ENCODE data around the gene PROSER3. TPM values are rescaled to one million over a fixed set of nuclear protein-coding genes. Genes with fewer than 3 reads are reported as not detected.
A peak's percentile ranks its signal among the peaks of the same experiment; 100 is the strongest.

The PROSER3 gene
- total and polyA plus RNA-seq, 2 of the 4 experiments (the other 2 are of a cell fraction): 5.4 to 21.8 TPM

DNA sequence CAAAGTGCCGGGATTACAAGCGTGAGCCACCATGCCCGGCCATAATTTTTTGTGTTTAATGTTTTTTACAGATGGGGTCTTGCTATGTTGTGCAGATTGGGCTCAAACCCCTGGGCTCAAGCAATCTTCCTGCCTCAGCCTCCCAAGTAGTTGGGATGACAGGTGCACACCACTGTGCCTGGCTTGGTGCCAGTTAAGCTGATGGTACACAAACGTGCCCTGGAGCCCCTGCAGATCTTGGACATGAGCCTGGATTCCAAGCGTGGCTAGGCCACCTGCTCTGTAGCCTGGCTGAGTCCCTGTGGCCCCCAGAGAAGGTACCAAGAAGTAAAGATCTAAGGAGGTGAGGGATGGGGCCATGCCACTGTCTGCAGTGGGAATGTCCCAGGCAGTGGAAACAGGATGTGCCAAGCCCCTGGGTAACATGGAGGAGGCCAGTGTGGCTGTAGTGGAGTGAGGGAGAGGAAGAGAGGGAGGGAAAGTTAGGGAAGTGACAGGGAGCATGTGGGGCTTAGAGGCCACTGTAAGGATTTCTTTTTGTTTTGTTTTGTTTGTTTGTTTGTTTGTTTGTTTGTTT, 47.6 kb downstream of the PROSER3 start:
- DNase-seq: no peak
- Histone ChIP-seq H3K4me2 (ENCODE audit: low read depth, low read length) (no peak overlapping the region), H2BK20ac (ENCODE audit: low read depth, low read length) (no peak overlapping the region), H2BK15ac (ENCODE audit: low read depth, low read length) (no peak overlapping the region), H3K14ac (replicated peaks; ENCODE audit: low read depth, low read length) (no peak overlapping the region), H3K9me3 (ENCODE audit: control insufficient read depth, insufficient read depth, low read length) (no peaks in the 10 kb centered on the region), H3K9ac (ENCODE audit: low read depth, low read length) (no peak overlapping the region), H3K56ac (ENCODE audit: extremely low read depth, insufficient read depth, low read length) (no peak overlapping the region), H3K18ac (ENCODE audit: low read depth, low read length) (no peak overlapping the region), H3K4me1 (ENCODE audit: control insufficient read depth, insufficient read depth, low read length) (no peaks in the 10 kb centered on the region), H2AFZ (replicated peaks; ENCODE audit: low read length, poor library complexity) (peak overlapping the region; percentile 5), H3K36me3 (ENCODE audit: control insufficient read depth, insufficient read depth, low read length) (no peaks in the 10 kb centered on the region), H3K9me1 (ENCODE audit: insufficient read depth, low read length) (no peaks in the 10 kb centered on the region), H3K27me3 (ENCODE audit: control insufficient read depth, insufficient read depth, low read length) (peaks cover 21% of the 10 kb centered on the region), H4K5ac (ENCODE audit: low read depth, low read length) (no peak overlapping the region), H3K23ac (ENCODE audit: low read depth, low read length) (no peak overlapping the region), H3K27ac (ENCODE audit: insufficient read depth, low read length) (no peak overlapping the region), H2AK9ac (replicated peaks; ENCODE audit: low read depth, low read length, poor library complexity) (no peak overlapping the region), H2BK5ac (ENCODE audit: low read depth, low read length, poor library complexity, severe bottlenecking) (no peak overlapping the region), H3K4ac (ENCODE audit: low read depth, low read length) (no peak overlapping the region), H3K4me3 (ENCODE audit: insufficient read depth, low read depth, low read length) (no peak overlapping the region), H2BK120ac (ENCODE audit: low read depth, low read length) (no peak overlapping the region), H4K8ac (ENCODE audit: low read depth in 2 of 2, low read length in 2 of 2) (no peak overlapping the region), H3K79me1 (ENCODE audit: low read depth in 1 of 2, low read length in 2 of 2) (no peaks in the 10 kb centered on the region), H4K20me1 (ENCODE audit: insufficient read depth, low read length) (no peaks in the 10 kb centered on the region), H2AK5ac (ENCODE audit: low read depth, low read length) (no peak overlapping the region), H4K91ac (ENCODE audit: insufficient read depth, low read depth, low read length) (no peak overlapping the region)
- intact Hi-C loops (cut with micrococcal nuclease): no loop called here
- POLR2A ChIA-PET (ENCODE audit: unreplicated experiment): no interaction called here
- no peak for ATAC-seq (ENCODE audit: low read depth)
- CTCF ChIA-PET: no interaction called here
- in situ Hi-C loops (cut with MboI; ENCODE audit: low sequenced_read_pairs): no loop called here
- BruUV-seq (replicated peaks): no TSS peak
- dilution Hi-C loops (cut with HindIII; ENCODE audit: low sequenced_read_pairs, unreplicated experiment): no loop called here
- TF ChIP-seq RFX5 (IDR thresholded peaks at IDR 0.05; ENCODE audit: low read depth, low read length): no peak
- TF ChIP-seq, protein P1, sequence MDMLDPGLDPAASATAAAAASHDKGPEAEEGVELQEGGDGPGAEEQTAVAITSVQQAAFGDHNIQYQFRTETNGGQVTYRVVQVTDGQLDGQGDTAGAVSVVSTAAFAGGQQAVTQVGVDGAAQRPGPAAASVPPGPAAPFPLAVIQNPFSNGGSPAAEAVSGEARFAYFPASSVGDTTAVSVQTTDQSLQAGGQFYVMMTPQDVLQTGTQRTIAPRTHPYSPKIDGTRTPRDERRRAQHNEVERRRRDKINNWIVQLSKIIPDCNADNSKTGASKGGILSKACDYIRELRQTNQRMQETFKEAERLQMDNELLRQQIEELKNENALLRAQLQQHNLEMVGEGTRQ (IDR thresholded peaks at IDR 0.05; ENCODE audit: low read depth, low read length): no peak
- no peak for TF ChIP-seq POLR2A (IDR thresholded peaks at IDR 0.05; ENCODE audit: low read depth, low read length)
- TF ChIP-seq RAD21 (IDR thresholded peaks at IDR 0.05; ENCODE audit: low read length): no peak
- TF ChIP-seq CEBPB (IDR thresholded peaks at IDR 0.05; ENCODE audit: low read depth, low read length): no peak
- TF ChIP-seq, protein P2, sequence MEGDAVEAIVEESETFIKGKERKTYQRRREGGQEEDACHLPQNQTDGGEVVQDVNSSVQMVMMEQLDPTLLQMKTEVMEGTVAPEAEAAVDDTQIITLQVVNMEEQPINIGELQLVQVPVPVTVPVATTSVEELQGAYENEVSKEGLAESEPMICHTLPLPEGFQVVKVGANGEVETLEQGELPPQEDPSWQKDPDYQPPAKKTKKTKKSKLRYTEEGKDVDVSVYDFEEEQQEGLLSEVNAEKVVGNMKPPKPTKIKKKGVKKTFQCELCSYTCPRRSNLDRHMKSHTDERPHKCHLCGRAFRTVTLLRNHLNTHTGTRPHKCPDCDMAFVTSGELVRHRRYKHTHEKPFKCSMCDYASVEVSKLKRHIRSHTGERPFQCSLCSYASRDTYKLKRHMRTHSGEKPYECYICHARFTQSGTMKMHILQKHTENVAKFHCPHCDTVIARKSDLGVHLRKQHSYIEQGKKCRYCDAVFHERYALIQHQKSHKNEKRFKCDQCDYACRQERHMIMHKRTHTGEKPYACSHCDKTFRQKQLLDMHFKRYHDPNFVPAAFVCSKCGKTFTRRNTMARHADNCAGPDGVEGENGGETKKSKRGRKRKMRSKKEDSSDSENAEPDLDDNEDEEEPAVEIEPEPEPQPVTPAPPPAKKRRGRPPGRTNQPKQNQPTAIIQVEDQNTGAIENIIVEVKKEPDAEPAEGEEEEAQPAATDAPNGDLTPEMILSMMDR (conservative IDR thresholded peaks at IDR 0.05; ENCODE audit: low read depth, low read length): no peak
- TF ChIP-seq SMC3 (IDR thresholded peaks at IDR 0.05; ENCODE audit: low read depth, low read length): no peak
- no peak for TF ChIP-seq CHD1 (IDR thresholded peaks at IDR 0.05; ENCODE audit: low read depth, low read length)
- TF ChIP-seq NFE2L2 (IDR thresholded peaks at IDR 0.05; ENCODE audit: low read depth, low read length): no peak
- TF ChIP-seq MXI1 (IDR thresholded peaks at IDR 0.05; ENCODE audit: borderline replicate concordance, low read depth, low read length): no peak
- TF ChIP-seq, protein P3, sequence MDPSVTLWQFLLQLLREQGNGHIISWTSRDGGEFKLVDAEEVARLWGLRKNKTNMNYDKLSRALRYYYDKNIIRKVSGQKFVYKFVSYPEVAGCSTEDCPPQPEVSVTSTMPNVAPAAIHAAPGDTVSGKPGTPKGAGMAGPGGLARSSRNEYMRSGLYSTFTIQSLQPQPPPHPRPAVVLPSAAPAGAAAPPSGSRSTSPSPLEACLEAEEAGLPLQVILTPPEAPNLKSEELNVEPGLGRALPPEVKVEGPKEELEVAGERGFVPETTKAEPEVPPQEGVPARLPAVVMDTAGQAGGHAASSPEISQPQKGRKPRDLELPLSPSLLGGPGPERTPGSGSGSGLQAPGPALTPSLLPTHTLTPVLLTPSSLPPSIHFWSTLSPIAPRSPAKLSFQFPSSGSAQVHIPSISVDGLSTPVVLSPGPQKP (IDR thresholded peaks at IDR 0.05; ENCODE audit: borderline replicate concordance, low read depth, low read length): no peak
- no peak for TF ChIP-seq MAZ (IDR thresholded peaks at IDR 0.05; ENCODE audit: borderline replicate concordance, low read depth, low read length)
- TF ChIP-seq RCOR1 (IDR thresholded peaks at IDR 0.05; ENCODE audit: insufficient replicate concordance, low read length): no peak
- WGBS, 2 experiments (ENCODE audit: extremely low coverage in 2 of 2, insufficient read length in 1 of 2): 0% methylated on average over 1 of the region's 5 CpGs; no CpG with 5 or more reads in 1 of the 2 experiments

Data from IMR-90 (cell line).